MCF 10A (cell line): ENCODE measurements around the gene NMS. TPM values are rescaled to one million over a fixed set of nuclear protein-coding genes. Genes with fewer than 3 reads are reported as not detected.

Experiments
- BruUV-seq: library from RNA; stranded (reverse); fragments of 400-500 nt; replicated peaks from 2 replicates; lab custom pipeline; 2021; lab: Mats Ljungman, UMichigan
- CTCF ChIA-PET: fragments of 300-600 bp; sonication (Branson Sonifier 250); formaldehyde crosslinking; extraction: SDS; loops from one replicate; lab custom pipeline; 2021; ENCODE audit warnings: antibody characterized with exemption, inconsistent platforms; lab: Yijun Ruan, JAX
- POLR2A ChIA-PET: fragments of 300-600, 350-650 bp; sonication (Branson Sonifier 250); formaldehyde crosslinking; extraction: SDS; loops from one replicate; lab custom pipeline; 2020; ENCODE audit warnings: antibody characterized with exemption, inconsistent platforms; lab: Yijun Ruan, JAX
- DNase-seq: peaks from one replicate; pipeline ENCODE4 v3.0.0-alpha.2; 2018; ENCODE audit not compliant: unreplicated experiment
- H3K27ac Mint-ChIP-seq: one replicate; pipeline ENCODE4 v1.8.0; 2022; ENCODE audit warnings: mild to moderate bottlenecking, low read depth, mixed read lengths; ENCODE audit not compliant: unreplicated experiment
- H3K27me3 Mint-ChIP-seq: one replicate; pipeline ENCODE4 v1.8.0; 2022; ENCODE audit warnings: mixed read lengths; ENCODE audit not compliant: insufficient read depth, unreplicated experiment
- H3K36me3 Mint-ChIP-seq: one replicate; pipeline ENCODE4 v1.8.0; 2022; ENCODE audit warnings: mild to moderate bottlenecking, moderate library complexity, mixed read lengths; ENCODE audit not compliant: insufficient read depth, unreplicated experiment
- H3K4me1 Mint-ChIP-seq: one replicate; pipeline ENCODE4 v1.8.0; 2022; ENCODE audit warnings: mixed read lengths; ENCODE audit not compliant: insufficient read depth, unreplicated experiment
- H3K4me3 Mint-ChIP-seq: one replicate; pipeline ENCODE4 v1.8.0; 2022; ENCODE audit warnings: mild to moderate bottlenecking, moderate library complexity, mixed read lengths; ENCODE audit not compliant: unreplicated experiment
- H3K9me3 Mint-ChIP-seq: one replicate; pipeline ENCODE4 v1.8.0; 2022; ENCODE audit warnings: mixed read lengths; ENCODE audit not compliant: unreplicated experiment
- CTCF ChIP-seq: fragments of 200-600 bp; IDR thresholded peaks from one replicate; pipeline ENCODE4 v1.8.0; 2022; ENCODE audit warnings: antibody characterized with exemption, mild to moderate bottlenecking; ENCODE audit not compliant: unreplicated experiment
- intact Hi-C: fragments of 100-400 bp; cut with micrococcal nuclease; formaldehyde crosslinking; loops from 2 replicates; pipeline ENCODE4 v1.14.1; 2022
- total RNA-seq: library from RNA; stranded (reverse); gene quantifications from 2 replicates; pipeline ENCODE4 v1.2.3, GENCODE V29; 2022

Gene NMS
- total RNA-seq, 1 experiment from 2014 or later: not detected

- H3K27me3 Mint-ChIP-seq: peaks cover 63% of the 10 kb centered on the region
- H3K4me3 Mint-ChIP-seq: no peak overlapping the region
- H3K4me1 Mint-ChIP-seq: no peaks in the 10 kb centered on the region
- peaks cover 13% of the 10 kb centered on the region for H3K9me3 Mint-ChIP-seq
- ChIA-PET CTCF (no interaction called here), POLR2A (no interaction called here)
- no peak for DNase-seq
- H3K36me3 Mint-ChIP-seq: no peaks in the 10 kb centered on the region
- intact Hi-C loops: no loop called here
- no TSS peak for BruUV-seq
- H3K27ac Mint-ChIP-seq: no peak overlapping the region
- no peak for TF ChIP-seq CTCF
Measured at GRCh38 chr2:100502782-100503181, 32.5 kb downstream of the NMS start.

GRCh38 chr2:100504542-100504941 is 34.3 kb downstream of the NMS start:
- H3K4me3 Mint-ChIP-seq: no peak overlapping the region
- ChIA-PET CTCF (no interaction called here), POLR2A (no interaction called here)
- intact Hi-C loops: no loop called here
- DNase-seq: no peak
- TF ChIP-seq CTCF: no peak
- peaks cover 55% of the 10 kb centered on the region for H3K27me3 Mint-ChIP-seq
- no TSS peak for BruUV-seq
- no peak overlapping the region for H3K27ac Mint-ChIP-seq
- peaks cover 19% of the 10 kb centered on the region for H3K9me3 Mint-ChIP-seq
- no peaks in the 10 kb centered on the region for H3K4me1 Mint-ChIP-seq
- no peaks in the 10 kb centered on the region for H3K36me3 Mint-ChIP-seq

- Mint-ChIP-seq H3K27ac (no peak overlapping the region), H3K36me3 (no peaks in the 10 kb centered on the region), H3K4me1 (no peaks in the 10 kb centered on the region), H3K27me3 (peaks cover 18% of the 10 kb centered on the region), H3K9me3 (peaks cover 8% of the 10 kb centered on the region), H3K4me3 (no peak overlapping the region)
- DNase-seq: no peak
- no TSS peak for BruUV-seq
- intact Hi-C loops: no loop called here
- CTCF ChIA-PET: interaction anchor here (1.0 kb wide), 1 partner anchor 9 kb away, joined by 5 read pairs; no protein-coding TSS in a partner anchor
- no peak for TF ChIP-seq CTCF
- POLR2A ChIA-PET: no interaction called here
Measured at GRCh38 chr2:100509066-100509465, 38.8 kb downstream of the NMS start.

GRCh38 chr2:100513650-100514049 is 43.4 kb downstream of the NMS start:
- Mint-ChIP-seq H3K36me3 (no peaks in the 10 kb centered on the region), H3K4me1 (no peaks in the 10 kb centered on the region), H3K27ac (no peak overlapping the region), H3K9me3 (no peaks in the 10 kb centered on the region), H3K27me3 (no peaks in the 10 kb centered on the region), H3K4me3 (no peak overlapping the region)
- no TSS peak for BruUV-seq
- ChIA-PET CTCF (interaction anchor here (0.6 kb wide), 1 partner anchor 451 kb away, joined by 3 read pairs; no protein-coding TSS in a partner anchor), POLR2A (no interaction called here)
- TF ChIP-seq CTCF: no peak
- intact Hi-C loops: no loop called here
- DNase-seq: no peak
